GM20000 (cell line): ENCODE data around the gene CCT8.
"Not testable (repeated sequence)": the region's sequence is repeated elsewhere in the genome, so short reads cannot be mapped to it uniquely, and the experiment has no call there.

Experiments
- DNase-seq: peaks from one replicate; pipeline ENCODE4 v3.0.0; 2012; ENCODE audit warnings: low spot score
- TF ChIP-seq, protein P1 (sequence below): IDR thresholded peaks from 2 replicates; pipeline ENCODE4 v1.5.1; 2012; ENCODE audit warnings: mild to moderate bottlenecking, control low read depth; ENCODE audit errors: extremely low read depth, missing control alignments

Gene CCT8

DNA sequence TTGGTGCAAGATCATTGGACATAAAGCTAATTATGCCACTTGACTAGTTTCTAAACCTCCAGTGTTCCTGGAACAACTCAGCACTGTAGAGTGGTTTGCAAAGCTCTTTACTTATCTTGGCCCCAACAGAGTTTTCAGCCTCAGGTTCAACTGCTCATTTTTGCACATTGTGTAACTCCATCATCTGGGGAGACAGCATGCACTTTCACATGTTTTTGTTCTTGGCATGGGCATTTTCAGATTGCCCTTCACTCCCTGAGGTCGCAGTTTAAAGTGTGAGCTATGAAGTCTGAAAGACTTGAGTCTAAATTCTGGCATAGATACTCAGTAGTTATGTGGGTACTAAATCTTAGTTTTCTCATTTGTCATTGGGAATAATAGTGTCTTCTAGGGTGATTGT lies 43.9 kb downstream of the CCT8 start:
- no peak for DNase-seq
- TF ChIP-seq, protein P1, sequence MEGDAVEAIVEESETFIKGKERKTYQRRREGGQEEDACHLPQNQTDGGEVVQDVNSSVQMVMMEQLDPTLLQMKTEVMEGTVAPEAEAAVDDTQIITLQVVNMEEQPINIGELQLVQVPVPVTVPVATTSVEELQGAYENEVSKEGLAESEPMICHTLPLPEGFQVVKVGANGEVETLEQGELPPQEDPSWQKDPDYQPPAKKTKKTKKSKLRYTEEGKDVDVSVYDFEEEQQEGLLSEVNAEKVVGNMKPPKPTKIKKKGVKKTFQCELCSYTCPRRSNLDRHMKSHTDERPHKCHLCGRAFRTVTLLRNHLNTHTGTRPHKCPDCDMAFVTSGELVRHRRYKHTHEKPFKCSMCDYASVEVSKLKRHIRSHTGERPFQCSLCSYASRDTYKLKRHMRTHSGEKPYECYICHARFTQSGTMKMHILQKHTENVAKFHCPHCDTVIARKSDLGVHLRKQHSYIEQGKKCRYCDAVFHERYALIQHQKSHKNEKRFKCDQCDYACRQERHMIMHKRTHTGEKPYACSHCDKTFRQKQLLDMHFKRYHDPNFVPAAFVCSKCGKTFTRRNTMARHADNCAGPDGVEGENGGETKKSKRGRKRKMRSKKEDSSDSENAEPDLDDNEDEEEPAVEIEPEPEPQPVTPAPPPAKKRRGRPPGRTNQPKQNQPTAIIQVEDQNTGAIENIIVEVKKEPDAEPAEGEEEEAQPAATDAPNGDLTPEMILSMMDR, result no peak

DNA sequence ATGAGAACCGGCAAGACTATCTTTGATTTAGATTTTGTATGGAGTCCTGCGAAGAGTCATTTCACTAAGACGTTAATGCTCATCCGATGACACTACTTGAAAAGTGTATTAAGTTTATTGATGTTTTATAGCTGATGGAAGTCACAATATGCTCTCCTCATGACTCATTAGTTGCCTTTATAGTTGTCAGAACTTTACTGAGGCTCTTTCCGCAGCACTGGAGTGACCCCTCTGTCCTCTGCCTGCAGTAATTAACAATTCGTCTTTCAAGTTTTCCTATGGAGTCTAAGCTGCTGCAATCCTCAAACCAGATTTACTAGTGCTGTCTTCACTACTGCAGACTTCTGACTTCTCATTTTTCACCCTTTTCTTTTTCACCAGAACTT lies 48.1 kb downstream of the CCT8 start:
- TF ChIP-seq, protein P1, result no peak
- no peak for DNase-seq

DNA sequence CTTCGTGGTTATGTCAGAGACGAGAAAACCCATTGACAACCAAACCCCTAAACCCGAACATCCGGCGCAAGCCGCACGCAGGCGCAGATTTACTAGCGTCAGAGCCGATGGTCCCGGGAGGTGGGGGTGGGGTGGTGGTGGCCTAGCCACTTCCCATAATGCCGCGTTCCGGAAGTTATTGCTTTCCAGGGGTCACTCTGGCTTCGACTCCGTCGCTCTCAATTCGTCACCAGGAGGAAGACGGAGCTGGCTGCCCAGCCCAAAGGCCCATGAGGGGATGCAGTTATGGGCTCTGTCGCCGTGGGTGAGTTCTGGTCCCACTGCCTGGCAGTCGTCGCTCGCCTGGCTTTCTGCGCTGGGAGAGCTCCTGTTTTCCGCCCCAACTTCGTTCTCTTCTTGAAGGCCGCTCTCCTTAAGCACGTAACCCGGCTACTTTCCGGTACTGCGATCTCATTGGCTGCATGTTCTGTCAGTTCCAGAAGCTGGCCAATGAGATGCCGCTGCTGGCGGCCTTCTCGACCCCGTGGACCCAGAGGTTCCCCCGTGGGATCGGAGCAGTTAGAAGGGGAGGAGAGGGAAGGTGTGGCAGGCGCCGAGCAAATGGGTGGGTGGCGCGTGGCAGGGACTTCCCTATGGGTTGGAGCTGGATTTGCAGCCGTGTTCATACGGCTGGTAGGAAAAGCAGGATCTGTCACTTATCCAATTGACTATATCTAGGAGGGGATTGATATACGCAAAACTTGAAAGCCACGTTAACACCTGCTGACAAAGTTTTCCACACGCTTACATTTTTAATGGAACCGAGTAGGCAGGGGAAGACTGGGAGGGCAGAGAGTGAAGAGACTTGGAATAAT lies 48.7 kb downstream of the CCT8 start, which contains the start of gene USP16:
TSS of gene USP16 (plus strand) at position 195 of the 854 bp plus-strand sequence. CDS start 3,246 bp downstream, outside the sequence.
- DNase-seq, result peak; percentile 94
- TF ChIP-seq, protein P1, result no peak

DNA sequence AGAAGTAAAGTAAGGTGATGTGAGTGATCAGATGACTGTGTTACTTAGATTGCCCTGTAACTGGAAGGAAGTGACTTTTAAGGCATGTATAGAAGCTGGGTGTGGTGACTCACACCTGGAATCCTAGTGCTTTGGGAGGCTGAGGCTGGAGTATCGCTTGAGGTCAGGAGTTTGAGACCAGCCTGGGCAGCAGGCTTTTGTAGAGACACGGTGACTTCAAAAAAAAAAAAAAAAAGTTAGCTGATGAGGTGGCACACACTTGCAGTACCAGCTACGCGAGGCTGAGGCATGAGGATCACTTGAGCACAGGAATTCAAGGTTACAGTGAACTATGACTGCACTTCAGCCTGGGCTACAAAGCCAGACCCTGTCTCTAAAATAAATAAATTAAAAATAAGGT lies 51.3 kb downstream of the CCT8 start:
- TF ChIP-seq, protein P1, result no peak
- DNase-seq, result no peak

DNA sequence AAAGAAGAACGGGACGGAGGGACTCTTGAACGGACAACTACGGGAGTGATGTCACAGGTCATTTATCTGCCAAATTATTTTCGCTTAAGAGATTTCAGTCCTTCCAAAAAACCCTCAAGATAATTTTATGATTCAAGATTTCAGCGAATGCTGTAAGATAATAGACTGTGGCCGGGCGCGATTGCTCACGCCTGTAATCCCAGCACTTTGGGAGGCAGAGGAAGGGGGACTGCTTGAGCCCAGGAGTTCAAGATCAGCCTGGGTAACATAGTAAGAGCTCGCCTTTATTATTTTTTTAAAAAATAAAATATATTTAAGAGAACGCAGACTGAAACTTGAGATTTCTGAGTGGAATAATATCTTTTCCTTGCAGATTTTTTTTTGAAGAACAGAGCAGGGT lies 54.9 kb downstream of the CCT8 start:
- TF ChIP-seq, protein P1, result no peak
- no peak for DNase-seq

DNA sequence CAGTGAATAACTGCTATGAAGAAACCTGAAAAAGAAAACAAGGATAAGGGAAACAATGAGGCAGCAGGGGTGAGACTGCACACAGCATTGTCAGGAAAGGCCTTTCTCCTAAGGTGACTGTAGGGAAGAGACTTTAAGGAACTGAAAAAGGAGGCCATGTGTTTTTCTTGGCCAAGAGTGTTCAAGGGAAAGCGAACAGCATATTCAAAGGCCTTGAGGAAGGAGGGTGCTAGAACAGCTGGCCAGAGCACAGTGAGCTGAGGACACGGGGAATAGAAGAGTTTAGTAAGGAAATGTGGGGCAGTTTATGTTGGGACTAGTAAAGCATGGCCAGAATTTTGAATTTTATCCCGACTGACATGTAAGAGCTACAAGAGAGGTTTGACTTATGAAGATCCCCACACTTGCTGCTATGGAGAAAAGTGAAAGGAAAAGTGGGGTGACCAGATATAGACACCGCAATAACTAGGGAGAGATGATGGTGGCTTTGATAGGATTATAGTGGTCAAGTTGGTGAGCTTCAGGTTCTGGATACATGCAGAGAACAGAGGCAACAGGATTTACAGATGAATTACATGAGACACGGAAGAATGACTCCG lies 55.7 kb downstream of the CCT8 start:
- TF ChIP-seq, protein P1, result no peak

DNA sequence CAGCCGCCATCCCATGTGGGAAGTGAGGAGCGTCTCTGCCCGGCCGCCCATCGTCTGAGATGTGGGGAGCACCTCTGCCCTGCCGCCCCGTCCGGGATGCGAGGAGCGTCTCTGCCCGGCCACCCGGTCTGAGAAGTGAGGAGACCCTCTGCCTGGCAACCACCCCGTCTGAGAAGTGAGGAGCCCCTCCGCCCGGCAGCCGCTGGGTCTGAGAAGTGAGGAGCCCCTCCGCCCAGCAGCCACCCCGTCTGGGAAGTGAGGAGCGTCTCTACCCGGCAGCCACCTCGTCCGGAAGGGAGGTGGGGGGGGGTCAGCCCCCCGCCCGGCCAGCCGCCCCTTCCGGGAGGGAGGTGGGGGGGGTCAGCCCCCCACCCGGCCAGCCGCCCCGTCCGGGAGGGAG lies 62.2 kb downstream of the CCT8 start:
- DNase-seq, result not testable (repeated sequence)

More for the DNA sequence above, 55.7 kb downstream of the CCT8 start:
- peak; percentile 31 for DNase-seq
